ENCODE measurements around the gene POLR1C.
A peak's percentile ranks its signal among the peaks of the same experiment; 100 is the strongest.

POLR1C gene

GRCh38 chr6:43472515-43472914 lies 44.4 kb upstream of the POLR1C start:
- no peak for DNase-seq (ENCODE audit: low spot score)
- Histone ChIP-seq H3K27ac (no peak overlapping the region), H3K4me3 (no peak overlapping the region)
- TF ChIP-seq CTCF (IDR thresholded peaks at IDR 0.05) = no peak

GRCh38 chr6:43475516-43475915 lies 41.4 kb upstream of the POLR1C start:
- DNase-seq (ENCODE audit: low spot score) = no peak
- Histone ChIP-seq H3K27ac (no peak overlapping the region), H3K4me3 (no peak overlapping the region)
- no peak for TF ChIP-seq CTCF (IDR thresholded peaks at IDR 0.05)

- TF ChIP-seq CTCF (IDR thresholded peaks at IDR 0.05) = no peak
- Histone ChIP-seq H3K27ac (peak overlapping the region; percentile 35 to 66), H3K4me3 (peak overlapping the region; percentile 75)
- DNase-seq (ENCODE audit: low spot score) = no peak
Observed at GRCh38 chr6:43476746-43477145, 40.1 kb upstream of the POLR1C start.

- Histone ChIP-seq H3K27ac (peak within 1 kb of the TSS; percentile 66 to 75), H3K4me3 (peak within 1 kb of the TSS; percentile 75)
- no peak for TF ChIP-seq CTCF (IDR thresholded peaks at IDR 0.05)
- peak; percentile 93 for DNase-seq (ENCODE audit: low spot score)
Observed at GRCh38 chr6:43477235-43478007, 39.5 kb upstream of the POLR1C start, which contains the start of gene TJAP1. Gene TJAP1 (plus strand): TSS chr6:43477570. CDS start chr6:43499002, 21,432 bp downstream.

GRCh38 chr6:43478008-43478372 lies 38.9 kb upstream of the POLR1C start:
- H3K27ac ChIP-seq = peak overlapping the region in 1 of 2 donors; percentile 75
- DNase-seq (ENCODE audit: low spot score) = no peak
- H3K4me3 ChIP-seq = peak overlapping the region; percentile 75
- no peak for TF ChIP-seq CTCF (IDR thresholded peaks at IDR 0.05)

GRCh38 chr6:43481075-43481474 lies 35.8 kb upstream of the POLR1C start:
- H3K4me3 ChIP-seq = no peak overlapping the region
- TF ChIP-seq CTCF (IDR thresholded peaks at IDR 0.05) = no peak
- H3K27ac ChIP-seq = no peak overlapping the region
- no peak for DNase-seq (ENCODE audit: low spot score)

- no peak overlapping the region for H3K27ac ChIP-seq
- no peak for TF ChIP-seq CTCF (IDR thresholded peaks at IDR 0.05)
- no peak overlapping the region for H3K4me3 ChIP-seq
- DNase-seq (ENCODE audit: low spot score) = no peak
Observed at GRCh38 chr6:43481591-43482236, 35.2 kb upstream of the POLR1C start.
